ENCODE results near the gene CSF1.

DNA sequence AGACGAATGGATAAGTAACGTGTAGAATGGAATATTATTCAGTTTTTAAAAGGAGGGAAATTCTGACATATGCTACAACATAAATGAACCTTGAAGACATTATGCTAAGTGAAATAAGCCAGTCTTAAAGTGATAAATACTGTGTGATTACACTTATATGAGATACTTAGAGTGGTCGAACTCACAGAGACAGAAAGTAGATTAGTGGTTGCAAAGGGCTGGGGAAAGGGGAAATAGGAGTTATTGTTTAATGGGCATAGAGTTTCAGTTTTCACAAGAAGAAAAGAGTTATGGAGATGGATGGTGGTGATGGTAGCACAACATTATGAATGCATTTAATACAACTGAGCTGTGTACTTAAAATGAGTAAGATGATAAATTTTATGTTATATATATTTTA, 59.3 kb downstream of the CSF1 start:
- no peak for TF ChIP-seq EZH2 (IDR thresholded peaks at IDR 0.05; ENCODE audit: insufficient read depth, poor library complexity, severe bottlenecking)
- no peak for TF ChIP-seq EZH2phosphoT487 (IDR thresholded peaks at IDR 0.05; ENCODE audit: insufficient read depth, low read depth)

Data from GM23248 (cell line).